Common myeloid progenitor, CD34-positive (primary cell): ENCODE data around the gene DNAH3.

ENCODE experiments used
- CTCF ChIA-PET: fragments of 350-600 bp; sonication (Branson Sonifier 250); formaldehyde crosslinking; loops from one replicate; lab custom pipeline; 2021; ENCODE audit warnings: antibody characterized with exemption; lab: Charles Lee
- POLR2A ChIA-PET: fragments of 350-600 bp; sonication (Branson Sonifier 250); formaldehyde crosslinking; loops from one replicate; lab custom pipeline; 2021; ENCODE audit warnings: antibody characterized with exemption; lab: Charles Lee
- DNase-seq, 3 donors: peaks; one replicate each; pipeline versions ENCODE4 v3.0.0 to v3.0.0-alpha.2; 2013
- H3K27ac ChIP-seq, 2 experiments: 1 replicate in 1 of 2; 2 replicates in 1 of 2; pipeline ENCODE4 v1.7.0; 2013; ENCODE audit warnings: inconsistent platforms in 2 of 2, low read length in 2 of 2, mild to moderate bottlenecking in 2 of 2, low read depth in 1 of 2, moderate library complexity in 1 of 2; ENCODE audit not compliant: severe bottlenecking in 2 of 2, insufficient read depth in 1 of 2, poor library complexity in 1 of 2
- H3K27me3 ChIP-seq, 5 experiments: replicated peaks in 2 of 5; 1 replicate in 3 of 5; 2 replicates in 2 of 5; pipeline versions ENCODE4 v1.6.1 to v1.7.0; 2013; ENCODE audit warnings: low read length in 4 of 5, mild to moderate bottlenecking in 2 of 5, moderate library complexity in 2 of 5, inconsistent platforms in 1 of 5; ENCODE audit not compliant: insufficient read depth in 5 of 5, control insufficient read depth in 4 of 5
- H3K36me3 ChIP-seq, 4 experiments: 1 replicate in 2 of 4; 2 replicates in 2 of 4; pipeline versions ENCODE4 v1.6.1 to v1.7.0; 2013; ENCODE audit warnings: low read length in 3 of 4, control low read depth in 1 of 4, mild to moderate bottlenecking in 1 of 4; ENCODE audit not compliant: control insufficient read depth in 4 of 4, insufficient read depth in 4 of 4
- H3K4me1 ChIP-seq, 4 experiments: 1 replicate in 3 of 4; 2 replicates in 1 of 4; pipeline versions ENCODE4 v1.6.1 to v1.7.1; 2013; ENCODE audit warnings: low read length in 3 of 4, mild to moderate bottlenecking in 3 of 4, control low read depth in 1 of 4, inconsistent platforms in 1 of 4, moderate library complexity in 1 of 4; ENCODE audit not compliant: control insufficient read depth in 4 of 4, insufficient read depth in 4 of 4; ENCODE audit errors: control extremely low read depth in 1 of 4
- H3K4me3 ChIP-seq, 7 experiments: 1 replicate in 4 of 7; 2 replicates in 3 of 7; pipeline versions ENCODE4 v1.5.1 to v1.7.0; 2013; ENCODE audit warnings: mild to moderate bottlenecking in 7 of 7, low read length in 6 of 7, moderate library complexity in 6 of 7, inconsistent platforms in 2 of 7, low read depth in 2 of 7, control low read depth in 1 of 7; ENCODE audit not compliant: insufficient read depth in 4 of 7, control insufficient read depth in 1 of 7; ENCODE audit errors: extremely low read depth in 1 of 7
- H3K9me3 ChIP-seq, 5 experiments: 1 replicate in 4 of 5; 2 replicates in 1 of 5; pipeline versions ENCODE4 v1.6.1 to v1.7.1; 2013; ENCODE audit warnings: low read length in 4 of 5, mild to moderate bottlenecking in 2 of 5, inconsistent platforms in 1 of 5, low read depth in 1 of 5, moderate library complexity in 1 of 5; ENCODE audit not compliant: control insufficient read depth in 4 of 5, insufficient read depth in 2 of 5; ENCODE audit errors: control extremely low read depth in 1 of 5
- WGBS: methylation state at CpG from one replicate; pipeline ENCODE4 v1.1.5; 2013; ENCODE audit not compliant: insufficient coverage; 5-methylcytosine and 5-hydroxymethylcytosine counted together

The DNAH3 gene

DNA sequence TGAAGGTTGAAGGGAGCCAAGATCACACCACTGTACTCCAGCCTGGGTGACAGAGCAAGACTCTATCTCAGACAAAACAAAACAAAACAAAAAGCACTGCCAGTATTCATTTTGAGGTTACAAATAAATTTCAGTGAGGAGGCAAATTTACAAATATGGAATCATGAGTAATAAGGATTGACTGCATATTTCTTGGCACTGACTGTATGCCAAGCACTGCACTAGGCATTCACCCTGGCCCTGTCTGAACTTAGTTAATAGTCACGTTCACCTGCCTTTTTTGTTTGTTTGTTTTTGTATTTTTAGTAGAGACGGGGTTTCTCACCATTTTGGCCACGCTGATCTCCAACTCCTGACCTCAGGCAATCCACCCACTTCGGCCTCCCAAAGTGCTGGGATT lies 12.9 kb upstream of the DNAH3 start:
- ChIA-PET CTCF (no interaction called here), POLR2A (no interaction called here)
- H3K36me3 ChIP-seq, result peaks cover 12 to 47% (median 32%) of the 10 kb centered on the region in 4 experiments
- DNase-seq, result no peak
- H3K4me3 ChIP-seq, result no peak overlapping the region
- H3K27ac ChIP-seq, result no peak overlapping the region
- H3K4me1 ChIP-seq, result peaks cover 0 to 14% (median 11%) of the 10 kb centered on the region in 4 experiments
- 86% methylated on average over 2 of the region's 4 CpGs for WGBS
- H3K9me3 ChIP-seq, result no peaks in the 10 kb centered on the region
- no peaks in the 10 kb centered on the region for H3K27me3 ChIP-seq

DNA sequence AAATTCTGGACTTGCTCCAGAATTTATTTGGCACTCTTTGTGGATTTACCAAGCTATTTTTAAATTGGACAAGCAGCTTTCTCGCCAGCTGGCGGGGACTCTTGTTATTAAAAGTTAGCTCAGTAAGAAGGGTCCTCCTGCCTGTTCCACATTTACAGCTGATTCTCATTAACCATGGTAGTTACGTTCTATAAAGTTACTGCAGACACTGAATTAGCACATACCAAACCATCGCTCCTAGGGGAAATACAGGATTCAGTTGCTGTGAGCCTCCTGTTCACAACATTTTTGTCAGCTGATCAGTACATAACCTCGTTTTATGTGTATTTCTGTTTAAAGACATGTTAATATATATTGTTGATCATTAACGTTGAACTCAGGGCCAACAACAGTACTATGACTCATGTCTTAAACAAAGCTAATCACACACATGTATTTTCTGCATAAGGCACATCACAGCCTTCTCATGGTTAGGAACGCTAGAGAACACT lies 12.1 kb upstream of the DNAH3 start:
- Histone ChIP-seq H3K27ac (no peak overlapping the region), H3K9me3 (no peaks in the 10 kb centered on the region), H3K4me1 (peaks cover 4 to 21% (median 17%) of the 10 kb centered on the region in 4 experiments), H3K36me3 (peaks cover 12 to 47% (median 32%) of the 10 kb centered on the region in 4 experiments), H3K4me3 (no peak overlapping the region), H3K27me3 (no peaks in the 10 kb centered on the region)
- CTCF ChIA-PET, result interaction anchor here (1.3 kb wide), 1 partner anchor 119 kb away, joined by 3 read pairs; no protein-coding TSS in a partner anchor
- DNase-seq, result no peak
- 95% methylated on average over 5 of the region's 7 CpGs for WGBS
- POLR2A ChIA-PET, result no interaction called here

- CTCF ChIA-PET, result no interaction called here
Observed at GRCh38 chr16:21161211-21161610, 10.6 kb upstream of the DNAH3 start.

DNA sequence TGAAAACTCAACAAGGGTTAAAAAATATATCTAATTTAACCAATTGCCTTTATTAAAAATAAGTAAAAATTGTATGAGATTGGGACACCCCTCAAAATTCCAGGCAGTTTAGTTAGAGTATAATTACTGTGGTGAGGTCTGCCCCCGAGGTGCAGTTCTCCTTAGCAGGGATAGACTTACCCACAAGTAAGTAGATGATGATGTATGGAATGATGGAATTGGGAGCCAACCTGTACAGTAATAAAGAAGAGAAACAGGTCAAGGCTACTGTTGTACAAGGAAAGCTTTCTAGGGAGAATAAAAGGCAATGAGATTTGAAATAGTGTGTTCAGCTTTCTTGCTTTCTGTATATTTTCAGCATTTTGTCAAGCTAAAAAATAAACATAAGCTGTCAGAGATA lies 9.6 kb upstream of the DNAH3 start:
- Histone ChIP-seq H3K4me1 (peaks cover 4 to 21% (median 18%) of the 10 kb centered on the region in 4 experiments), H3K9me3 (no peaks in the 10 kb centered on the region), H3K27ac (no peak overlapping the region), H3K27me3 (no peaks in the 10 kb centered on the region), H3K36me3 (peaks cover 4 to 33% (median 24%) of the 10 kb centered on the region in 4 experiments), H3K4me3 (no peak overlapping the region)
- no peak for DNase-seq
- ChIA-PET CTCF (interaction anchor here (0.9 kb wide), 1 partner anchor 9 kb away, joined by 3 read pairs; no protein-coding TSS in a partner anchor), POLR2A (no interaction called here)
- 58% methylated on average over 1 of the region's 1 CpG for WGBS

More at GRCh38 chr16:21161211-21161610, 10.6 kb upstream of the DNAH3 start:
- H3K27me3 ChIP-seq, result no peaks in the 10 kb centered on the region
- 100% methylated on average over 1 of the region's 2 CpGs for WGBS
- POLR2A ChIA-PET, result no interaction called here
- H3K27ac ChIP-seq, result no peak overlapping the region
- DNase-seq, result no peak
- no peak overlapping the region for H3K4me3 ChIP-seq
- peaks cover 4 to 21% (median 18%) of the 10 kb centered on the region in 4 experiments for H3K4me1 ChIP-seq
- no peaks in the 10 kb centered on the region for H3K9me3 ChIP-seq
- H3K36me3 ChIP-seq, result peaks cover 6 to 36% (median 25%) of the 10 kb centered on the region in 4 experiments

GRCh38 chr16:21159281-21159951 lies 8.8 kb upstream of the DNAH3 start:
- Histone ChIP-seq H3K9me3 (no peaks in the 10 kb centered on the region), H3K4me3 (peak overlapping the region; percentile 72 to 93 (median 82)), H3K4me1 (peaks cover 4 to 21% (median 18%) of the 10 kb centered on the region in 4 experiments), H3K27me3 (no peaks in the 10 kb centered on the region), H3K27ac (peak overlapping the region in 1 of 2 experiments; percentile 61), H3K36me3 (peaks cover 3 to 27% (median 19%) of the 10 kb centered on the region in 4 experiments)
- CTCF ChIA-PET, result interaction anchor here (0.8 to 1.6 kb wide), 4 partner anchors 9 to 142 kb away, joined by 3 to 5 read pairs (median 4); partner anchors contain the start of gene DNAH3
- WGBS, result 0% methylated on average over 12 of the region's 27 CpGs
- DNase-seq, result peak in 2 of 3 donors; percentile 24 to 42
- POLR2A ChIA-PET, result no interaction called here

GRCh38 chr16:21158208-21159110 lies 7.8 kb upstream of the DNAH3 start, which contains the start of gene LDAF1:
LDAF1 (plus strand) TSS chr16:21158674; CDS start chr16:21161183, 2,509 bp downstream.
- no peaks in the 10 kb centered on the region for H3K9me3 ChIP-seq
- DNase-seq, result peak; percentile 62 to 78 (median 70)
- peaks cover 4 to 21% (median 18%) of the 10 kb centered on the region in 4 experiments for H3K4me1 ChIP-seq
- WGBS, result 0% methylated on average over 29 of the region's 59 CpGs
- CTCF ChIA-PET, result interaction anchor here (0.8 to 1.6 kb wide), 4 partner anchors 8 to 142 kb away, joined by 3 to 5 read pairs (median 4); partner anchors contain the start of gene DNAH3
- H3K4me3 ChIP-seq, result peak within 1 kb of the TSS; percentile 72 to 93 (median 82)
- no peaks in the 10 kb centered on the region for H3K27me3 ChIP-seq
- peaks cover 3 to 20% (median 13%) of the 10 kb centered on the region in 4 experiments for H3K36me3 ChIP-seq
- peak within 1 kb of the TSS in 1 of 2 experiments; percentile 61 for H3K27ac ChIP-seq
- POLR2A ChIA-PET, result no interaction called here
